A549 (cell line): ENCODE data around the gene SPG21. TPM values are rescaled to one million over a fixed set of nuclear protein-coding genes. Genes with fewer than 3 reads are reported as not detected.

Experiments
- ATAC-seq, 2 experiments: fragments of 200-7000 bp in 1 of 2; fragments of >200 bp in 1 of 2; cut with Nextera tagmentation in 1 of 2; cut with Tn5 transposase in 1 of 2; 3 replicates each; pipeline versions ENCODE4 v1.8.0 to v1.9.1; 2018 to 2020; ENCODE audit warnings: mild to moderate bottlenecking in 1 of 2, moderate library complexity in 1 of 2
- CTCF ChIA-PET: fragments of 300-600 bp; sonication (Branson Sonifier 250); formaldehyde crosslinking; extraction: SDS; loops from one replicate; lab custom pipeline; 2021; ENCODE audit warnings: antibody characterized with exemption, inconsistent platforms; lab: Yijun Ruan, JAX
- POLR2A ChIA-PET: fragments of 350-600 bp; formaldehyde crosslinking; extraction: SDS; loops from one replicate; lab custom pipeline; 2021; ENCODE audit warnings: antibody characterized with exemption, inconsistent platforms; lab: Yijun Ruan, JAX
- DNase-seq, 2 experiments: peaks; one replicate each; pipeline versions ENCODE4 v3.0.0 to v3.0.0-alpha.2; 2011 to 2016; ENCODE audit warnings: low read depth in 1 of 2, low spot score in 1 of 2
- FAIRE-seq: peaks from 2 replicates; lab custom pipeline; 2011; peaks lifted over from hg19 to GRCh38; lab: Jason Lieb, UNC
- H3K27ac ChIP-seq, 2 experiments: fragments of >200 bp; sonication (Bioruptor Twin); formaldehyde crosslinking; 3 replicates each; pipeline ENCODE4 v1.5.1; 2016 to 2017
- H3K4me1 ChIP-seq: fragments of >200 bp; sonication (Bioruptor Twin); formaldehyde crosslinking; 3 replicates; pipeline ENCODE4 v1.6.1; 2016
- H3K4me2 ChIP-seq: fragments of >200 bp; sonication (Bioruptor Twin); formaldehyde crosslinking; 3 replicates; pipeline ENCODE4 v1.6.1; 2016
- H3K4me3 ChIP-seq: fragments of >200 bp; sonication (Bioruptor Twin); formaldehyde crosslinking; 3 replicates; pipeline ENCODE4 v1.5.1; 2016
- H3K9me3 ChIP-seq: fragments of >200 bp; sonication (Bioruptor Twin); formaldehyde crosslinking; 3 replicates; pipeline ENCODE4 v1.6.1; 2016
- ATOH8 ChIP-seq: fragments of 250-450 bp; sonication (Bioruptor Pico); IDR thresholded peaks from 2 replicates; pipeline ENCODE4 v1.5.0; 2020; ENCODE audit warnings: low read depth, mild to moderate bottlenecking, moderate library complexity
- CEBPB ChIP-seq, 2 experiments: fragments of >200 bp in 1 of 2; sonication (Bioruptor Twin) in 1 of 2; formaldehyde crosslinking in 1 of 2; IDR thresholded peaks; 2 replicates each; pipeline ENCODE4 v1.6.1; 2012 to 2016
- CHD4 ChIP-seq: fragments of 200-600 bp; sonication (generic); IDR thresholded peaks from 2 replicates; pipeline ENCODE4 v1.6.1; 2016; ENCODE audit warnings: antibody characterized with exemption, mild to moderate bottlenecking, borderline replicate concordance
- E2F6 ChIP-seq: IDR thresholded peaks from 2 replicates; pipeline ENCODE4 v1.6.1; 2012; ENCODE audit warnings: low read depth, borderline replicate concordance
- EHMT2 ChIP-seq: fragments of 200-600 bp; sonication (generic); IDR thresholded peaks from 2 replicates; pipeline ENCODE4 v1.6.1; 2016; ENCODE audit warnings: antibody characterized with exemption, low read depth, mild to moderate bottlenecking, moderate library complexity
- EP300 ChIP-seq, 2 experiments: fragments of >200 bp; sonication (Bioruptor Twin); formaldehyde crosslinking; IDR thresholded peaks; 2 replicates in 1 of 2; 3 replicates in 1 of 2; pipeline ENCODE4 v1.6.1; 2016 to 2017
- GATA3 ChIP-seq: IDR thresholded peaks from 2 replicates; pipeline ENCODE4 v1.6.1; 2012; ENCODE audit warnings: borderline replicate concordance
- HDAC2 ChIP-seq: fragments of 200-600 bp; sonication (generic); IDR thresholded peaks from 2 replicates; pipeline ENCODE4 v1.6.1; 2016
- HOXA7 ChIP-seq: fragments of 250-450 bp; sonication (Bioruptor Pico); IDR thresholded peaks from 2 replicates; pipeline ENCODE4 v1.5.0; 2020; ENCODE audit warnings: mild to moderate bottlenecking, moderate library complexity
- HOXB5 ChIP-seq: fragments of 250-450 bp; sonication (Bioruptor Pico); IDR thresholded peaks from 2 replicates; pipeline ENCODE4 v1.5.0; 2020; ENCODE audit warnings: mild to moderate bottlenecking, moderate library complexity
- KDM1A ChIP-seq: fragments of 200-600 bp; sonication (generic); IDR thresholded peaks from 2 replicates; pipeline ENCODE4 v1.6.1; 2016; ENCODE audit warnings: low read depth, mild to moderate bottlenecking
- MAX ChIP-seq: IDR thresholded peaks from 2 replicates; pipeline ENCODE4 v1.6.1; 2012
- MYC ChIP-seq: IDR thresholded peaks from 2 replicates; pipeline ENCODE4 v1.6.1; 2012; ENCODE audit warnings: mild to moderate bottlenecking, inconsistent platforms, low read length, improper control_type of control experiment, borderline replicate concordance
- NPAS2 ChIP-seq: fragments of 250-450 bp; sonication (Bioruptor Pico); IDR thresholded peaks from 2 replicates; pipeline ENCODE4 v1.8.0; 2022; ENCODE audit warnings: mild to moderate bottlenecking, moderate library complexity, borderline replicate concordance
- NR3C1 ChIP-seq: fragments of >200 bp; sonication (Bioruptor Twin); formaldehyde crosslinking; IDR thresholded peaks from 3 replicates; pipeline ENCODE4 v1.6.1; 2017
- POLR2A ChIP-seq: IDR thresholded peaks from 2 replicates; pipeline ENCODE4 v1.6.1; 2012; ENCODE audit warnings: mild to moderate bottlenecking, low read length
- POLR2AphosphoS2 ChIP-seq: conservative IDR thresholded peaks from 2 replicates; pipeline ENCODE4 v1.6.1; 2012; ENCODE audit warnings: low read length, improper control_type of control experiment, inconsistent platforms
- RAD21 ChIP-seq, 2 experiments: fragments of >200 bp in 1 of 2; sonication (Bioruptor Twin) in 1 of 2; formaldehyde crosslinking in 1 of 2; IDR thresholded peaks in 1 of 2; conservative IDR thresholded peaks in 1 of 2; 2 replicates in 1 of 2; 3 replicates in 1 of 2; pipeline ENCODE4 v1.6.1; 2012 to 2018; ENCODE audit warnings: inconsistent platforms in 1 of 2
- RARB ChIP-seq: fragments of 250-450 bp; sonication (Bioruptor Pico); IDR thresholded peaks from 2 replicates; pipeline ENCODE4 v1.8.0; 2021; ENCODE audit warnings: mild to moderate bottlenecking, moderate library complexity
- SMC3 ChIP-seq: fragments of >200 bp; sonication (Bioruptor Twin); formaldehyde crosslinking; IDR thresholded peaks from 3 replicates; pipeline ENCODE4 v1.6.1; 2018; ENCODE audit warnings: inconsistent platforms
- TFCP2L1 ChIP-seq: fragments of 250-450 bp; sonication (Bioruptor Pico); IDR thresholded peaks from 2 replicates; pipeline ENCODE4 v1.5.0; 2021; ENCODE audit warnings: mild to moderate bottlenecking
- ZFP36 ChIP-seq: fragments of 450-650 bp; IDR thresholded peaks from 2 replicates; pipeline ENCODE4 v1.6.1; 2014; ENCODE audit warnings: borderline replicate concordance; ENCODE audit not compliant: partially characterized antibody
- ZSCAN20 ChIP-seq: fragments of 250-450 bp; sonication (Bioruptor Pico); IDR thresholded peaks from 2 replicates; pipeline ENCODE4 v1.8.0; 2022; ENCODE audit warnings: mild to moderate bottlenecking, moderate library complexity
- WGBS: methylation state at CpG from one replicate; pipeline ENCODE4 v1.1.6; 2017; ENCODE audit errors: missing lambda C conversion rate; 5-methylcytosine and 5-hydroxymethylcytosine counted together
- polyA plus RNA-seq, 4 experiments: library from polyadenylated mRNA; depleted of rRNA in 3 of 4; stranded (reverse); fragments of >200 nt; fragmentation: RNase III in 1 of 4; extraction: RNeasy Plus Mini Kit Qiagen cat#74134 plus additional on column Dnase treatment in 1 of 4; gene quantifications; 2 replicates in 3 of 4; 3 replicates in 1 of 4; pipeline ENCODE4 v1.2.3, GENCODE V29; 2011 to 2017
- TF ChIP-seq, protein P1 (sequence below): fragments of >200 bp; sonication (Bioruptor Twin); formaldehyde crosslinking; IDR thresholded peaks from 3 replicates; pipeline ENCODE4 v1.5.1; 2016
- TF ChIP-seq, protein P2 (sequence below): fragments of 200-600 bp; sonication (generic); IDR thresholded peaks from 2 replicates; pipeline ENCODE4 v1.6.1; 2016; ENCODE audit warnings: antibody characterized with exemption, mild to moderate bottlenecking, moderate library complexity
- TF ChIP-seq, protein P3 (sequence below): fragments of 450-650 bp; IDR thresholded peaks from 2 replicates; pipeline ENCODE4 v1.6.1; 2014; ENCODE audit warnings: antibody characterized with exemption

Gene SPG21
- polyA plus RNA-seq, 2 of the 4 experiments (the other 2 are of a cell fraction) = 117 to 155 TPM

DNA sequence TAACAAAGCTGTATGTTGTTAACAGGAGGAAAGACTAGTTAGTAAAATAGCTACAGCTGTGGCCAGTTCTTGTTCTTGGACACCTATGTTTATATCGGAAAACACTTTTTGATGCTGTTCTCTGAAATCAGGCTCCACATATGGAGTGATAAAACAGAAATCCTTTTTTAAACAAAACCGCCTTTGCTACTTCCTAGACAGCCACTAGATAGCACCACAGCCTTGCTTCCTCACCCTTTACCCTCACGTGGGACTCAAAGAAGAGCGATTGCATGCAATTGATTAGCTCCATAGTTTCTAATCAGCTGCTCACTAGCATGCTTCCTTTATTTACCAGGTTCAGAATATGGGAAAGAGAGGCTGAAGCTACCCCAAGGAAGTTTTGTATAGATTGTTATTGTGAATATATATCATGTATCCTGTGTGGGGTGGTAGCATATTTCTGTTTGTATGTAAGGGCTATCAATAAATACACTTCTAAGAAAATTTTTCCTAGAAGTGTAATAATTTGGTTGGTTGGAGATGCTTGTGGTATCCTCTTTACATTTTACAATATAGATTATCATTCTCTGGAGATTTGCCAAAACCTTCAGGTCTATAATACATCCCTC is 44.0 kb upstream of the SPG21 start (continued):
- TF ChIP-seq CHD4 (no peak), MYC (peak; percentile 64; the same call in 1 of the 2 replicates), NR3C1 (no peak), TFCP2L1 (CRISPR knock-in tag) (no peak), E2F6 (no peak), MAX (0 out of 2 replicates have a peak, but pooled peaks have one; percentile 18), ZSCAN20 (no peak), RARB (CRISPR knock-in tag) (no peak), EHMT2 (no peak)

DNA sequence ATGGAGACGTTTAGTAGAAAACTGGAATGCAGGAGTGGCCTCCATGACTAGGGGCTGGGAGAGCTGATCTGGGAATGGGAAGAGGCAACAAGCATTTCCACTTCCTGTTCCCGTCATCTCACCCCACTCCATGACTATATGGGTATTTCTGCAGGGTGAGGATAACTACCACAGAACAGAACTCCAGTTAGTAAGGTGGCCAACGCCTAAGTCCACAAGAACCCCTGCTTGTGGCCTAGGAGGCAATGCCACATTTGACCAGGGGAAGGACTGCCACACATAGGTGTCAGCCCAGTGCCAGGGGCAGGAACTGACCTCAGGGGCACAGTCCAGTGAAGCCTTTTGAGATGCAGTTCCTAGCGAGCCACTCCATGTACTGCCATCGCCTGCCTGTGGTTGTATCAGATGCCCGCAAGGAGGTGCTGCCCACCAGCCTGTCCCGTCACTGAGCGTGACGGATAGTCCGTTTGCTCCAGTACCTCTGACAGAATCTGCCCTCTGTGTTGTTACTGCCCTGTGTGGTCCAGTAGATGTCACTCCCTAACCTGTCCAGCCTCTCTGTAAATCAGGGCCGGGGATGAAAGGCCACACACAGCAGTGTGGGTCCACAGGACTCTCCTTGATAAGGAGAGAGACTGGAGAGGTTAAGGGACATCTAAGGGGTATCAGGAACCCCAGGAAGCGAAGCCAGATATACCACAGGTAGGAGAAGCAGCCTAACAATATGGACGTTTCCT is 43.3 kb upstream of the SPG21 start:
- ChIA-PET CTCF (interaction anchor here (0.6 to 8.0 kb wide), 41 partner anchors 8 to 376 kb away, joined by 3 to 254 read pairs (median 5); partner anchors contain the start of genes CLPX, KBTBD13, RASL12 and SLC51B), POLR2A (no interaction called here)
- Histone ChIP-seq H3K4me2 (peak overlapping the region; percentile 59), H3K27ac (peak overlapping the region; percentile 26 to 56; a peak in 5 of 6 replicates), H3K4me3 (no peak overlapping the region), H3K4me1 (peaks cover 28% of the 10 kb centered on the region), H3K9me3 (no peaks in the 10 kb centered on the region)
- ATAC-seq (peak; percentile 93 to 94), DNase-seq (peak; percentile 93 to 96), FAIRE-seq (peak; percentile 99)
- no peak for TF ChIP-seq HOXA7 (CRISPR knock-in tag)
- TF ChIP-seq HOXB5 (CRISPR knock-in tag) = peak; percentile 25; the same call in 1 of the 2 replicates
- TF ChIP-seq CEBPB (IDR thresholded peaks at IDR 0.05) = no peak
- TF ChIP-seq EP300 (IDR thresholded peaks at IDR 0.05) = no peak
- TF ChIP-seq GATA3 = no peak
- TF ChIP-seq POLR2A = no peak
- TF ChIP-seq ATOH8 = no peak
- no peak for TF ChIP-seq NPAS2 (CRISPR knock-in tag)
- TF ChIP-seq, protein P1, sequence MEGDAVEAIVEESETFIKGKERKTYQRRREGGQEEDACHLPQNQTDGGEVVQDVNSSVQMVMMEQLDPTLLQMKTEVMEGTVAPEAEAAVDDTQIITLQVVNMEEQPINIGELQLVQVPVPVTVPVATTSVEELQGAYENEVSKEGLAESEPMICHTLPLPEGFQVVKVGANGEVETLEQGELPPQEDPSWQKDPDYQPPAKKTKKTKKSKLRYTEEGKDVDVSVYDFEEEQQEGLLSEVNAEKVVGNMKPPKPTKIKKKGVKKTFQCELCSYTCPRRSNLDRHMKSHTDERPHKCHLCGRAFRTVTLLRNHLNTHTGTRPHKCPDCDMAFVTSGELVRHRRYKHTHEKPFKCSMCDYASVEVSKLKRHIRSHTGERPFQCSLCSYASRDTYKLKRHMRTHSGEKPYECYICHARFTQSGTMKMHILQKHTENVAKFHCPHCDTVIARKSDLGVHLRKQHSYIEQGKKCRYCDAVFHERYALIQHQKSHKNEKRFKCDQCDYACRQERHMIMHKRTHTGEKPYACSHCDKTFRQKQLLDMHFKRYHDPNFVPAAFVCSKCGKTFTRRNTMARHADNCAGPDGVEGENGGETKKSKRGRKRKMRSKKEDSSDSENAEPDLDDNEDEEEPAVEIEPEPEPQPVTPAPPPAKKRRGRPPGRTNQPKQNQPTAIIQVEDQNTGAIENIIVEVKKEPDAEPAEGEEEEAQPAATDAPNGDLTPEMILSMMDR = peak; percentile 96
- no peak for TF ChIP-seq POLR2AphosphoS2
- no peak for TF ChIP-seq KDM1A
- 0 out of 2 replicates have a peak, but pooled peaks have one; percentile 4 for TF ChIP-seq TFCP2L1 (CRISPR knock-in tag)
- peak; percentile 94 for TF ChIP-seq SMC3
- peak; percentile 96 to 97 for TF ChIP-seq RAD21 (conservative IDR thresholded peaks at IDR 0.05 in 1 of 2, IDR thresholded peaks at IDR 0.05 in 1 of 2)
- TF ChIP-seq, protein P2, sequence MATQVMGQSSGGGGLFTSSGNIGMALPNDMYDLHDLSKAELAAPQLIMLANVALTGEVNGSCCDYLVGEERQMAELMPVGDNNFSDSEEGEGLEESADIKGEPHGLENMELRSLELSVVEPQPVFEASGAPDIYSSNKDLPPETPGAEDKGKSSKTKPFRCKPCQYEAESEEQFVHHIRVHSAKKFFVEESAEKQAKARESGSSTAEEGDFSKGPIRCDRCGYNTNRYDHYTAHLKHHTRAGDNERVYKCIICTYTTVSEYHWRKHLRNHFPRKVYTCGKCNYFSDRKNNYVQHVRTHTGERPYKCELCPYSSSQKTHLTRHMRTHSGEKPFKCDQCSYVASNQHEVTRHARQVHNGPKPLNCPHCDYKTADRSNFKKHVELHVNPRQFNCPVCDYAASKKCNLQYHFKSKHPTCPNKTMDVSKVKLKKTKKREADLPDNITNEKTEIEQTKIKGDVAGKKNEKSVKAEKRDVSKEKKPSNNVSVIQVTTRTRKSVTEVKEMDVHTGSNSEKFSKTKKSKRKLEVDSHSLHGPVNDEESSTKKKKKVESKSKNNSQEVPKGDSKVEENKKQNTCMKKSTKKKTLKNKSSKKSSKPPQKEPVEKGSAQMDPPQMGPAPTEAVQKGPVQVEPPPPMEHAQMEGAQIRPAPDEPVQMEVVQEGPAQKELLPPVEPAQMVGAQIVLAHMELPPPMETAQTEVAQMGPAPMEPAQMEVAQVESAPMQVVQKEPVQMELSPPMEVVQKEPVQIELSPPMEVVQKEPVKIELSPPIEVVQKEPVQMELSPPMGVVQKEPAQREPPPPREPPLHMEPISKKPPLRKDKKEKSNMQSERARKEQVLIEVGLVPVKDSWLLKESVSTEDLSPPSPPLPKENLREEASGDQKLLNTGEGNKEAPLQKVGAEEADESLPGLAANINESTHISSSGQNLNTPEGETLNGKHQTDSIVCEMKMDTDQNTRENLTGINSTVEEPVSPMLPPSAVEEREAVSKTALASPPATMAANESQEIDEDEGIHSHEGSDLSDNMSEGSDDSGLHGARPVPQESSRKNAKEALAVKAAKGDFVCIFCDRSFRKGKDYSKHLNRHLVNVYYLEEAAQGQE = no peak
- TF ChIP-seq, protein P3, sequence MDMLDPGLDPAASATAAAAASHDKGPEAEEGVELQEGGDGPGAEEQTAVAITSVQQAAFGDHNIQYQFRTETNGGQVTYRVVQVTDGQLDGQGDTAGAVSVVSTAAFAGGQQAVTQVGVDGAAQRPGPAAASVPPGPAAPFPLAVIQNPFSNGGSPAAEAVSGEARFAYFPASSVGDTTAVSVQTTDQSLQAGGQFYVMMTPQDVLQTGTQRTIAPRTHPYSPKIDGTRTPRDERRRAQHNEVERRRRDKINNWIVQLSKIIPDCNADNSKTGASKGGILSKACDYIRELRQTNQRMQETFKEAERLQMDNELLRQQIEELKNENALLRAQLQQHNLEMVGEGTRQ = no peak
- TF ChIP-seq HDAC2 = no peak
- TF ChIP-seq NR3C1 = no peak
- no peak for TF ChIP-seq ZFP36
- peak; percentile 48; the same call in 1 of the 2 replicates for TF ChIP-seq MAX
- WGBS = 17% methylated on average over 13 of the region's 13 CpGs
